SK-N-DZ (cell line): ENCODE results near the gene CNIH3.

Experiments used
- DNase-seq: peaks from one replicate; pipeline ENCODE4 v3.0.0-alpha.2; 2015; ENCODE audit warnings: low spot score

Gene CNIH3

DNA sequence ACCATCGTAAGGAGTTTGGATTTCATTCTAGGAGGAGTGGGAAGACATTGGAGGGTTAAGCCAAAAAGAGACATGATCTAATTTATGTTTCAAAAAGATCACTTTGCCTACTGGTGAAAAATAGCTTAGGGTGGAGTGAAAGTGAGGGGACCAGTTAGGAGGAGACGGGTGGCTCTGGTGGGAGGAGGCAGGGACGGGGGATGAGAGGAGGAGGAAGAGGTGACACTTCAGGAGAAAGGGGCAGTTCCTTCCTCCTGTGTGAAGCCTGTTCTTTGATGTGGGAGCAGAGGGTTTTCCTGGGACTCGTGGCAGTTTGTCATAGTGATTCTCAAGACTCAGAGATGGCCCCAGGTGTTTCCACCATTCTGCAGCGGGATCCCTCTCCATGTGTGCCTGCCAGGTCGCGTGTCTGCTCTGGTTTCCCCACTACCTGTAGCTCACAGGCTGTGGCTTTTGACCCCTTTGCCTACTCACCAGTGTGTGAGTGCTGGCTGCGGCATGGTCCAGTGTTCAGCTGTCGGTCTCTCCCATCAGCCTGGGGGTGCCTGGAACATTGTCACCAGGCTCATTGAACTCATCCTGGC lies 102.4 kb downstream of the CNIH3 start:
- no peak for DNase-seq

DNA sequence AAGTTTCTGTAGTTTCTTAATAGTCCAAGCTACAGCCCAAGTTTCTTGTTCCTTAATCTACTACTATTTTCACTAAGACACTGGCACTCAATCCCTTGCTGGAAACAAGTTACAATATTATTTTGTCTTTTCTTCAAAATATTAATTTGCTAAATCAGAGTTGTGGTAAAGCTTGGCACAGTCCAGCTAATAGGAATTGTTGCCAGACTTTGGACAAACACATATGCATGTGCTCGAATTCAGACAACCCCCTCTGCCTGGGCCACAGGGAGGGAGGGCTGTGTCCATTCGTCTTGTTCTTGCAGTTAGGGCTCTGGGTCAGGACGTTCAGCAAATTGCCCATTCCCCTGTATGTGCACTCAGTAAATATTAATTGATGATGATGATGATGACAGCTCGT lies 103.6 kb downstream of the CNIH3 start:
- DNase-seq: no peak

GRCh38 chr1:224720216-224720615 lies 104.1 kb downstream of the CNIH3 start:
- DNase-seq: no peak

DNA sequence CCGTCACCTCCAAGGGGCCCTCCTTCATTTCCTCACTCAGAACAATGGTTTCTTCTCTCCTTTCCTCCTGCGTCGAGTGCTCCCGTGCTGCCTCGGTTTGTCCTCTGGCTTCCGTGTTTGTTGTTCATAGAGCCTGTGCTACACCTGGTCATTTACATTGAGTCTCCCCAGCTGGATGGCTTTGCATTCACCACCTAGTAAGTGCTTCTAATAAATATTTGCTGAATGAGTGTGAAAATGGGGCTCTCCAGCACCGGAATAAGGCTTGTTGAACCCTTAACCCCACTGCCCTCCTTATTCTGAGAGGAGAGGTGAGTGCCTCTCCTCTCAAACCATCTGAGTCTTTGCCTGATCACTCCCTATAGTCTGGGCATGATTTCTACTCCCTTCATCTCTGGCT lies 104.9 kb downstream of the CNIH3 start:
- DNase-seq: no peak

GRCh38 chr1:224722838-224723237 lies 106.7 kb downstream of the CNIH3 start:
- peak; percentile 5 for DNase-seq

GRCh38 chr1:224724566-224724965 lies 108.4 kb downstream of the CNIH3 start:
- DNase-seq: no peak

DNA sequence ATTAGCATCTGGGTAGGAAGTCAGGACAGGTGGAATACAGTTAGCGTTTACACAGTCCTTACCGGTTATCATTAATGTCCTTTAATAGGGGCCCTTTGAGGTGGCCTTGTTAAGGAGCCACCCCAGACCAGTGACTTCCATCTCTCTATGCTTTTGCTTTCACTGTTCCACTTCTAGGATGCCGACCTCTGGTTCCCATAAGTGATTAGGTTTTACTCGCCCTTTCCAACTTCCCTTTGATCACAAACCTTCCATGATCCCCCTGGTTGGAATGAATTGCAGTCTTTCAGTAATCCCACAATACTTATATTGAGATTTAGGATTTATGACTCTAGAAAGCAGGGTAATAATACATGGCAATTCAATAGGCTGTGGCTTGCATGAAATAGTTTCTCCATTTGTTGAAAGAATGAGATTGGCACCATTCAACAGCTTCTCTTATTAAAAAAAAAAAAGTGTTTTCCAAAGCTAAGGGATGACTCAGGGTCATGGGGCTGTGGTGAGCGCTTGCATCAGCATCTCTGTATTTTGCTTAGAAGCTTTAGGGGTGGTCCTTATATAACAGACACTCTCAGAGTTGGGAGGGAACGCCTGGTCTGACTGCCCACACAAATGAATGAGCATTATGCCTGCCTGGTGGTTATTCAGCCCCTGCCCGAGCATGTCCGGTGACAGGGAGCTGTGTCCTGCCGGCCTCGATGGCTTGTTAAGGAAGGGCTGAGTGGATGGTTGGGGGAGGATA lies 110.5 kb downstream of the CNIH3 start:
- DNase-seq: no peak

- no peak for DNase-seq
These were observed 111.5 kb downstream of the CNIH3 start for GRCh38 chr1:224727351-224728289.

DNA sequence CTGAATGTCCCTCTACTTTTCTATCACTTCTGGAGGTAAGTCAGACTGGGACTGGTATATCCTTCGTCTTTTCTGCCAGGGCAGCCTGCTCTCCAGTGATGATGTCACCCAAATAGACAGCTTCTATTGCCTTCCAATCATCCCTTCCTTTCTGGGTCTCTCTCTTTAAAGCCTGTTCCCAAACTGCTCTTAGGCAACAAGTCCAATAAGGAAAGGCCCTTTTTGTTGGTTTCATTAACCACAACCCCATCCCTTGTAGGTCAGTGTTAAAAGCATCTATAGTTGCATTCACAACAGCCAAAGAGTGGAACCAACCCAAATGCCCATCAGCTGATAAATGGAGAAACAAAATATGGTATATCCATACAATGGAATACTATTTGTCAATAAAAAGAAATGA lies 114.4 kb downstream of the CNIH3 start:
- no peak for DNase-seq

- DNase-seq: no peak
These were observed 114.8 kb downstream of the CNIH3 start for GRCh38 chr1:224730965-224731364.

DNA sequence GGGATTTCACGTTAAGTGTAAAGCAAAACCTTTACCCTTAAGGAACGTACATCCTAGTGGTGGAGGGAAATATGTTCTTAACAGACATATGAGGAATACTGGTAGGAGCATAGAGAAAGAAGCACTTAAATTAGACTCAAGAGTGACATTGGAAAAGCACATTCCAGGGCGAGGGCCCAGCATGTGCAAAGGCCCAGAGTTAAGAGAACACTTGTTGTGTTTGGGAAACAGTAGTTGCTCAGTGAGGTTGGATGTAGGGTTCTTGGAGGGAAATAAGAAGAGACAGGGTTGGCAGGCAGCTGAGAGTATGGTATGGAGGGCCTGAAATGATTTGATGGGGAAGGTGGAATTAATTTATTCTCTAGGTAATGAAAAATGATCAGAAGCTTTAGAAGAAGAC lies 115.5 kb downstream of the CNIH3 start:
- no peak for DNase-seq

- DNase-seq: no peak
These were observed 116.4 kb downstream of the CNIH3 start for GRCh38 chr1:224732377-224733026.

DNA sequence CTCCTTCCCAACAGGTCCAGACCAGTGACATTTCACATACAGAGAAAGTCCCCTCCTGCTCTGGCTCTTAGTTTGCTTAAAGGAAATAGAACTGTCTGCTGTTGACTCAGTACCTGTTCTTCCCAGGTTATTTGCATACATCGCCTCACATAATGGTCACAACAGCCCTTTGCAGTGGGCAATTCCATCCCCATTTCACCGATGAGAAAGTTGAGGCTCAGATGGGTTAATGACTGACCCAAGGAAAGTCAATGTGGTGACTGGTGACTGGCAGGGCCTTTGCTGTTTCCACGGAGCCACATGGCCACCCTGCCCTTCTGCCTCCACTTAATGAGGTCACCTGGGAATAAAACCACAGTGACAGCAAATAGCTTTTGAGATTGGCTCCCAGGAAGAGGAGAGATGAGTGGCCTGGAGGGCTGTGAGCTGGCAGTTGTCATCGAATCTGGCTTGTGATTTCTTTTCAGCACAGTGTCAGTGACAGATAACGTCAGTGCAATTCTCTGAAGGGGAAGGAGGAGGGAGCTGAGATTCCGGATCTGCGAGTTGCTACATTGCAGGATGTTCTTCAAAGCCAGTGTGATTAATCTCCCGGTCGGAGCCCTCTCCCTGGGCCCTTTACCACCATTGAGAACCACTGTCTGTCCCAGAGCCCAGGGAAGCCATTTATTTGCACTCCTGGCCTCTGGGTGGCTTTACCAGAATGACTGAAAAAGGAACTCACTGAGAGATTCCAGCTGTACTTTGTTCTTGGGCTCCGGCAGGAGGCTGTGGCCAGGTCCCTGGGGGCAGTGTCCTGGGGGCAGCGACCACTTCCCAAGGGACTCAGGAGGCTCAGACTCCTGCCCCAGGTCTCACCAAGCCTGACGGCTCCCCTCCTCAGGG lies 117.2 kb downstream of the CNIH3 start:
- DNase-seq: peak; percentile 43

- DNase-seq: no peak
These were observed 118.3 kb downstream of the CNIH3 start for GRCh38 chr1:224734261-224734935.

DNA sequence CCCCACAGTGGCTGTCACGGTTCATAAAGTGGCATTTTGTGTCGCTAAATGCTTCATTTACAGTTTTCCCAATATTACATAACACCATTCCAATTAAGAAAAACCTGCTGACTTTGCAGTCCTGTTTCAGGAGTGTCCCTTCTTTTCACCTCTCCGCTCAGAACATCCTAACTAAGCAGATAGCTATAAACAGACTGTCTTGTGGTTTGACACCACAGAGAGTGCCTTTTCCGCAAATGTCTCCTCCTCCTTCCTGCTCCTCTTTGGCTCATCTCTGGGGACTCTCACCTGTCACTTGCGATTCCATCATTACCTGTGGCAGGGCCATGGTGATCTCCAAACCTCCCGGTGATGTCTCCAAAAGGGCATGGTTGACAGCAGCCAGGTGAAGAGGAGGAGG lies 119.0 kb downstream of the CNIH3 start:
- DNase-seq: no peak

DNA sequence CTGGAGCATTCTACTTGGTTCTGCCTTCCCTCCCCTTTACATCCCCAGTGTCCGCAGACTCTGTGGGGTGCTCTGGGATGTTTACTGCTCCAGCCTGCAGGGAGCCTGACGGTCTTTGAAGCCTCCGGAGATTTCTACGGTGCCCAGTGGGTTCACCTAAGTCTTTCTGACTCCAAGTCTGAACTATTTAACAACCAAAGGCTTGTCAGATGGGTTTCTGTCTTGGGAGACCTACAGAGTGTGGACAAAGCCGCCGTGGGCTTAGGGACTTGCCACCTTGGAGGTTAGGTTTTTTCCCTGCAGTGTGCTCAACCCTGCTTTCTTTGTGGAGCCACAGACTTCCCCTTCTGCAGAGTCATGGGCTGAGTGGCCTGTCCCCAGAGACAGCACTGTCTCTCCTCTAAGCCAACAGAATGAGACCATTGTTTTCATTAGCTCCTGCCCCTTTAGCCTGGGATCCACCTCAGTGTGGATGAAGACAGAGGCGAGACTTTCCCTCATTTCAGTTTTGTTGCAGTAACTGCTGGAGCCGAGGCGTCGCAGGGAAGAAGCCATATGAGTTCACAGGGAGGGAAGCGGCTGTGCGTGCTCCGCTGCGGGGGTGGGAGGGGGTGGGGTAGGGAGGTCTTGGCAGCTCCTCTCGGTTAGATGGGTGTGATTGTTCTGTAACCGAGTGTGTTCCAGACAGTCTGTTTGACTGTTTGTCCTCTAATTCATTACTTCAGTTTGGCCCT lies 120.7 kb downstream of the CNIH3 start:
- no peak for DNase-seq

GRCh38 chr1:224737353-224737727 lies 121.2 kb downstream of the CNIH3 start:
- no peak for DNase-seq

- DNase-seq: no peak
These were observed 123.3 kb downstream of the CNIH3 start for GRCh38 chr1:224739303-224739996.
